ENCODE measurements around the gene SLC22A17.
"Not testable (repeated sequence)": the region's sequence is repeated elsewhere in the genome, so short reads cannot be mapped to it uniquely, and the experiment has no call there.

The SLC22A17 gene

GRCh38 chr14:23352506-23353432 lies at the start of gene SLC22A17:
SLC22A17 (minus strand) TSS chr14:23352887.
- peak; percentile 92 for DNase-seq (ENCODE audit: low spot score)

GRCh38 chr14:23401291-23401690 lies 48.6 kb upstream of the SLC22A17 start:
- DNase-seq (ENCODE audit: low spot score): no peak

- not testable (repeated sequence) for DNase-seq (ENCODE audit: low spot score)
Measured at GRCh38 chr14:23400496-23401149, 47.9 kb upstream of the SLC22A17 start.

- DNase-seq (ENCODE audit: low spot score): no peak
Measured at GRCh38 chr14:23399591-23399990, 46.9 kb upstream of the SLC22A17 start.

- no peak for DNase-seq (ENCODE audit: low spot score)
Measured at GRCh38 chr14:23399136-23399535, 46.4 kb upstream of the SLC22A17 start.

- DNase-seq (ENCODE audit: low spot score): no peak
Measured at GRCh38 chr14:23398348-23398747, 45.7 kb upstream of the SLC22A17 start.

- DNase-seq (ENCODE audit: low spot score): no peak
Measured at GRCh38 chr14:23396781-23397407, 44.2 kb upstream of the SLC22A17 start.

GRCh38 chr14:23396126-23396525 lies 43.4 kb upstream of the SLC22A17 start:
- no peak for DNase-seq (ENCODE audit: low spot score)

GRCh38 chr14:23392613-23393012 lies 39.9 kb upstream of the SLC22A17 start:
- no peak for DNase-seq (ENCODE audit: low spot score)

- DNase-seq (ENCODE audit: low spot score): not testable (repeated sequence)
Measured at GRCh38 chr14:23389871-23390270, 37.2 kb upstream of the SLC22A17 start.

GRCh38 chr14:23389396-23389795 lies 36.7 kb upstream of the SLC22A17 start:
- no peak for DNase-seq (ENCODE audit: low spot score)

- no peak for DNase-seq (ENCODE audit: low spot score)
Measured at GRCh38 chr14:23388996-23389395, 36.3 kb upstream of the SLC22A17 start.

GRCh38 chr14:23387916-23388882 lies 35.5 kb upstream of the SLC22A17 start:
- DNase-seq (ENCODE audit: low spot score): no peak

- no peak for DNase-seq (ENCODE audit: low spot score)
Measured at GRCh38 chr14:23386999-23387398, 34.3 kb upstream of the SLC22A17 start.

- DNase-seq (ENCODE audit: low spot score): not testable (repeated sequence)
Measured at GRCh38 chr14:23386266-23386657, 33.6 kb upstream of the SLC22A17 start.

GRCh38 chr14:23385642-23386265 lies 33.1 kb upstream of the SLC22A17 start:
- DNase-seq (ENCODE audit: low spot score): no peak

- no peak for DNase-seq (ENCODE audit: low spot score)
Measured at GRCh38 chr14:23385244-23385641, 32.6 kb upstream of the SLC22A17 start.

- no peak for DNase-seq (ENCODE audit: low spot score)
Measured at GRCh38 chr14:23384364-23385080, 31.8 kb upstream of the SLC22A17 start.

- DNase-seq (ENCODE audit: low spot score): no peak
Measured at GRCh38 chr14:23382731-23383440, 30.2 kb upstream of the SLC22A17 start.

- no peak for DNase-seq (ENCODE audit: low spot score)
Measured at GRCh38 chr14:23382276-23382675, 29.6 kb upstream of the SLC22A17 start.

All from GM03348 (cell line).